GM23338 (cell line): Measurements from ENCODE around the gene KCNG3.

ENCODE experiments used
- CREB1 ChIP-seq: fragments of 250-450 bp; sonication (Bioruptor Pico); IDR thresholded peaks from 2 replicates; pipeline ENCODE4 v1.5.0; 2020; ENCODE audit warnings: low read depth, mild to moderate bottlenecking, moderate library complexity
- CTCF ChIP-seq, 2 experiments: fragments of 200-600 bp in 1 of 2; sonication (generic) in 1 of 2; conservative IDR thresholded peaks; 2 replicates each; pipeline versions ENCODE4 v1.5.1 to v1.6.1; 2016 to 2017; ENCODE audit warnings: antibody characterized with exemption in 2 of 2, low read depth in 2 of 2, mild to moderate bottlenecking in 2 of 2, moderate library complexity in 1 of 2
- EZH2 ChIP-seq: fragments of 200-600 bp; sonication (generic); IDR thresholded peaks from one replicate; pipeline ENCODE4 v1.8.0; 2017; ENCODE audit warnings: antibody characterized with exemption, mild to moderate bottlenecking, low read depth; ENCODE audit not compliant: unreplicated experiment
- EZH2phosphoT487 ChIP-seq: fragments of 200-600 bp; sonication (generic); IDR thresholded peaks from one replicate; pipeline ENCODE4 v1.8.1; 2018; ENCODE audit warnings: antibody characterized with exemption; ENCODE audit not compliant: unreplicated experiment
- JUNB ChIP-seq: IDR thresholded peaks from one replicate; pipeline ENCODE4 v1.6.1; 2016; ENCODE audit warnings: antibody characterized with exemption; ENCODE audit not compliant: unreplicated experiment
- NANOG ChIP-seq: IDR thresholded peaks from 2 replicates; pipeline ENCODE4 v1.6.1; 2016; ENCODE audit warnings: antibody characterized with exemption, borderline replicate concordance
- POLR2AphosphoS5 ChIP-seq: IDR thresholded peaks from 2 replicates; pipeline ENCODE4 v1.6.1; 2016; ENCODE audit warnings: antibody characterized with exemption, low read depth
- REST ChIP-seq: IDR thresholded peaks from one replicate; pipeline ENCODE4 v1.6.1; 2018; ENCODE audit warnings: antibody characterized with exemption; ENCODE audit not compliant: unreplicated experiment
- STAT1 ChIP-seq: IDR thresholded peaks from one replicate; pipeline ENCODE4 v1.6.1; 2016; ENCODE audit warnings: antibody characterized with exemption; ENCODE audit not compliant: unreplicated experiment
- ZNF114 ChIP-seq: fragments of 250-450 bp; sonication (Bioruptor Pico); IDR thresholded peaks from 2 replicates; pipeline ENCODE4 v1.5.0; 2020; ENCODE audit warnings: mild to moderate bottlenecking, moderate library complexity
- TF ChIP-seq, protein P1 (sequence below): IDR thresholded peaks from 2 replicates; pipeline ENCODE4 v1.6.1; 2016; ENCODE audit warnings: antibody characterized with exemption

- TF ChIP-seq CTCF (conservative IDR thresholded peaks at IDR 0.05; ENCODE audit: low read depth in 2 of 2) (no peak), NANOG (no peak), POLR2AphosphoS5 (no peak), REST (no peak), ZNF114 (no peak), EZH2 (no peak), CREB1 (CRISPR knock-in tag) (no peak), EZH2phosphoT487 (no peak), JUNB (no peak), STAT1 (no peak)
- TF ChIP-seq, protein P1, sequence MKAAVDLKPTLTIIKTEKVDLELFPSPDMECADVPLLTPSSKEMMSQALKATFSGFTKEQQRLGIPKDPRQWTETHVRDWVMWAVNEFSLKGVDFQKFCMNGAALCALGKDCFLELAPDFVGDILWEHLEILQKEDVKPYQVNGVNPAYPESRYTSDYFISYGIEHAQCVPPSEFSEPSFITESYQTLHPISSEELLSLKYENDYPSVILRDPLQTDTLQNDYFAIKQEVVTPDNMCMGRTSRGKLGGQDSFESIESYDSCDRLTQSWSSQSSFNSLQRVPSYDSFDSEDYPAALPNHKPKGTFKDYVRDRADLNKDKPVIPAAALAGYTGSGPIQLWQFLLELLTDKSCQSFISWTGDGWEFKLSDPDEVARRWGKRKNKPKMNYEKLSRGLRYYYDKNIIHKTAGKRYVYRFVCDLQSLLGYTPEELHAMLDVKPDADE: no peak
Measured at GRCh38 chr2:42503291-42503690, 9.5 kb upstream of the KCNG3 start.
